IMR-90 (cell line): ENCODE results near the gene NIPSNAP3A. TPM values are rescaled to one million over a fixed set of nuclear protein-coding genes. Genes with fewer than 3 reads are reported as not detected.

Experiments
- ATAC-seq: fragments of 200-7000 bp; cut with Tn5 transposase; 2 replicates; pipeline ENCODE4 v1.9.1; 2020; ENCODE audit warnings: low read depth, mild to moderate bottlenecking, moderate library complexity
- BruUV-seq: library from RNA; stranded (reverse); fragments of 400-500 nt; replicated peaks from 2 replicates; lab custom pipeline; 2021; lab: Mats Ljungman, UMichigan
- CTCF ChIA-PET: fragments of 300-600 bp; formaldehyde crosslinking; extraction: SDS; loops from one replicate; lab custom pipeline; 2021; ENCODE audit warnings: antibody characterized with exemption; lab: Yijun Ruan, JAX
- POLR2A ChIA-PET: fragments of 300-600 bp; sonication (Branson Sonifier 250); formaldehyde crosslinking; loops from one replicate; lab custom pipeline; 2022; ENCODE audit warnings: antibody characterized with exemption; ENCODE audit not compliant: unreplicated experiment; lab: Charles Lee
- DNase-seq: peaks from one replicate; pipeline ENCODE4 v3.0.0; 2013
- H2AFZ ChIP-seq: replicated peaks from 2 replicates; pipeline ENCODE3; 2013; ENCODE audit warnings: low read length, mild to moderate bottlenecking; ENCODE audit not compliant: poor library complexity
- H2AK5ac ChIP-seq: 2 replicates; pipeline ENCODE4 v1.6.1; 2013; ENCODE audit warnings: low read depth, low read length, inconsistent platforms
- H2AK9ac ChIP-seq: replicated peaks from 2 replicates; pipeline ENCODE3; 2013; ENCODE audit warnings: mild to moderate bottlenecking, low read depth, low read length, moderate library complexity; ENCODE audit not compliant: poor library complexity
- H2BK120ac ChIP-seq: 2 replicates; pipeline ENCODE4 v1.6.1; 2013; ENCODE audit warnings: low read depth, low read length, inconsistent platforms
- H2BK15ac ChIP-seq: 3 replicates; pipeline ENCODE4 v1.6.1; 2013; ENCODE audit warnings: low read depth, low read length, inconsistent platforms
- H2BK20ac ChIP-seq: 2 replicates; pipeline ENCODE4 v1.6.1; 2013; ENCODE audit warnings: low read depth, mild to moderate bottlenecking, inconsistent platforms, low read length, moderate library complexity
- H2BK5ac ChIP-seq: 2 replicates; pipeline ENCODE4 v1.6.1; 2013; ENCODE audit warnings: mild to moderate bottlenecking, low read depth, low read length, inconsistent platforms; ENCODE audit not compliant: poor library complexity, severe bottlenecking
- H3K14ac ChIP-seq: replicated peaks from 2 replicates; pipeline ENCODE4 v1.6.1; 2013; ENCODE audit warnings: low read depth, low read length, inconsistent platforms
- H3K18ac ChIP-seq: 2 replicates; pipeline ENCODE4 v1.6.1; 2013; ENCODE audit warnings: low read depth, low read length, control low read depth
- H3K23ac ChIP-seq: 2 replicates; pipeline ENCODE4 v1.6.1; 2013; ENCODE audit warnings: low read depth, low read length, inconsistent platforms
- H3K27ac ChIP-seq: 2 replicates; pipeline ENCODE4 v1.5.1; 2013; ENCODE audit warnings: mild to moderate bottlenecking, control low read depth, low read length; ENCODE audit not compliant: insufficient read depth
- H3K27me3 ChIP-seq: 2 replicates; pipeline ENCODE4 v1.6.1; 2013; ENCODE audit warnings: low read length; ENCODE audit not compliant: control insufficient read depth, insufficient read depth
- H3K36me3 ChIP-seq: 2 replicates; pipeline ENCODE4 v1.6.1; 2013; ENCODE audit warnings: low read length, mixed read lengths; ENCODE audit not compliant: control insufficient read depth, insufficient read depth
- H3K4ac ChIP-seq: 2 replicates; pipeline ENCODE4 v1.6.1; 2013; ENCODE audit warnings: low read depth, low read length, inconsistent platforms
- H3K4me1 ChIP-seq: 2 replicates; pipeline ENCODE4 v1.6.1; 2013; ENCODE audit warnings: low read length, mixed read lengths; ENCODE audit not compliant: control insufficient read depth, insufficient read depth
- H3K4me2 ChIP-seq: 2 replicates; pipeline ENCODE4 v1.6.1; 2013; ENCODE audit warnings: low read depth, mild to moderate bottlenecking, control low read depth, low read length, moderate library complexity
- H3K4me3 ChIP-seq: 2 replicates; pipeline ENCODE4 v1.5.1; 2013; ENCODE audit warnings: low read depth, mild to moderate bottlenecking, control low read depth, low read length, moderate library complexity; ENCODE audit not compliant: insufficient read depth
- H3K56ac ChIP-seq: 2 replicates; pipeline ENCODE4 v1.6.1; 2013; ENCODE audit warnings: low read length, inconsistent platforms; ENCODE audit not compliant: insufficient read depth; ENCODE audit errors: extremely low read depth
- H3K79me1 ChIP-seq, 2 experiments: 2 replicates each; pipeline ENCODE4 v1.6.1; 2013; ENCODE audit warnings: low read length in 2 of 2, inconsistent platforms in 1 of 2, low read depth in 1 of 2
- H3K9ac ChIP-seq: 2 replicates; pipeline ENCODE4 v1.6.1; 2013; ENCODE audit warnings: low read depth, low read length, control low read depth
- H3K9me1 ChIP-seq: 2 replicates; pipeline ENCODE4 v1.6.1; 2013; ENCODE audit warnings: low read length, inconsistent platforms; ENCODE audit not compliant: insufficient read depth
- H3K9me3 ChIP-seq: 2 replicates; pipeline ENCODE4 v1.6.1; 2013; ENCODE audit warnings: low read length; ENCODE audit not compliant: control insufficient read depth, insufficient read depth
- H4K20me1 ChIP-seq: 2 replicates; pipeline ENCODE4 v1.6.1; 2013; ENCODE audit warnings: low read length, inconsistent platforms; ENCODE audit not compliant: insufficient read depth
- H4K5ac ChIP-seq: 2 replicates; pipeline ENCODE4 v1.6.1; 2013; ENCODE audit warnings: mild to moderate bottlenecking, low read depth, low read length, control low read depth
- H4K8ac ChIP-seq, 2 experiments: 2 replicates each; pipeline ENCODE4 v1.6.1; 2013; ENCODE audit warnings: low read depth in 2 of 2, low read length in 2 of 2, control low read depth in 1 of 2, inconsistent platforms in 1 of 2
- H4K91ac ChIP-seq: 2 replicates; pipeline ENCODE4 v1.6.1; 2013; ENCODE audit warnings: low read depth, low read length, inconsistent platforms; ENCODE audit not compliant: insufficient read depth
- BHLHE40 ChIP-seq: fragments of 150-350 bp; IDR thresholded peaks from 2 replicates; pipeline ENCODE4 v1.6.1; 2016; ENCODE audit warnings: mild to moderate bottlenecking, low read depth, low read length
- CEBPB ChIP-seq: IDR thresholded peaks from 2 replicates; pipeline ENCODE4 v1.6.1; 2012; ENCODE audit warnings: low read depth, low read length, improper control_type of control experiment
- CHD1 ChIP-seq: IDR thresholded peaks from 2 replicates; pipeline ENCODE4 v1.6.1; 2012; ENCODE audit warnings: low read depth, low read length, improper control_type of control experiment
- CTCF ChIP-seq: conservative IDR thresholded peaks from 2 replicates; pipeline ENCODE4 v1.5.1; 2012; ENCODE audit warnings: mild to moderate bottlenecking, low read depth, low read length, improper control_type of control experiment
- FOS ChIP-seq: fragments of 150-350 bp; IDR thresholded peaks from 2 replicates; pipeline ENCODE4 v1.6.1; 2016; ENCODE audit warnings: low read depth, low read length
- MAFK ChIP-seq: IDR thresholded peaks from 2 replicates; pipeline ENCODE4 v1.6.1; 2012; ENCODE audit warnings: low read depth, low read length, improper control_type of control experiment
- MAZ ChIP-seq: IDR thresholded peaks from 2 replicates; pipeline ENCODE4 v1.6.1; 2012; ENCODE audit warnings: low read depth, mild to moderate bottlenecking, low read length, improper control_type of control experiment, moderate library complexity, borderline replicate concordance
- MXI1 ChIP-seq: IDR thresholded peaks from 2 replicates; pipeline ENCODE4 v1.6.1; 2012; ENCODE audit warnings: low read depth, mild to moderate bottlenecking, low read length, moderate library complexity, borderline replicate concordance
- NFE2L2 ChIP-seq: fragments of 150-350 bp; IDR thresholded peaks from 2 replicates; pipeline ENCODE4 v1.6.1; 2016; ENCODE audit warnings: low read depth, mild to moderate bottlenecking, low read length
- POLR2A ChIP-seq: IDR thresholded peaks from 2 replicates; pipeline ENCODE4 v1.6.1; 2012; ENCODE audit warnings: mild to moderate bottlenecking, low read depth, low read length
- RAD21 ChIP-seq: IDR thresholded peaks from 2 replicates; pipeline ENCODE4 v1.6.1; 2012; ENCODE audit warnings: low read length, improper control_type of control experiment
- RCOR1 ChIP-seq: IDR thresholded peaks from 2 replicates; pipeline ENCODE4 v1.6.1; 2012; ENCODE audit warnings: mild to moderate bottlenecking, low read length, improper control_type of control experiment; ENCODE audit not compliant: insufficient replicate concordance
- RFX5 ChIP-seq: IDR thresholded peaks from 2 replicates; pipeline ENCODE4 v1.8.0; 2012; ENCODE audit warnings: low read depth, mild to moderate bottlenecking, low read length, moderate library complexity
- SMC3 ChIP-seq: fragments of 150-350 bp; IDR thresholded peaks from 2 replicates; pipeline ENCODE4 v1.6.1; 2016; ENCODE audit warnings: low read depth, mild to moderate bottlenecking, antibody characterized with exemption, low read length, moderate library complexity
- WGBS, 2 experiments: methylation state at CpG; one replicate each; pipeline versions ENCODE4 v1.1.5 to v1.1.7; 2013; ENCODE audit warnings: missing lambda C conversion rate in 2 of 2; ENCODE audit not compliant: insufficient read length in 1 of 2; ENCODE audit errors: extremely low coverage in 2 of 2; 5-methylcytosine and 5-hydroxymethylcytosine counted together
- dilution Hi-C: fragments of 300-500 bp; cut with HindIII; formaldehyde crosslinking; loops from one replicate; pipeline ENCODE4 v1.14.3; 2018; ENCODE audit warnings: low sequenced_read_pairs; ENCODE audit not compliant: unreplicated experiment
- in situ Hi-C: fragments of 300-500 bp; cut with MboI; formaldehyde crosslinking; loops from 3 replicates; pipeline ENCODE4 v1.14.3; 2019; ENCODE audit warnings: low sequenced_read_pairs, inconsistent platforms, mixed read lengths
- intact Hi-C: fragments of 100-400 bp; cut with micrococcal nuclease; formaldehyde crosslinking; loops from 2 replicates; pipeline ENCODE4 v1.10.0; 2022
- polyA plus RNA-seq, 3 experiments: library from polyadenylated mRNA; depleted of rRNA; stranded (reverse); fragments of >200 nt; gene quantifications; 2 replicates each; pipeline ENCODE4 v1.2.3, GENCODE V29; 2012; ENCODE audit warnings: low replicate concordance in 1 of 3
- total RNA-seq: library from RNA; depleted of rRNA; stranded (reverse); fragments of >200 nt; gene quantifications from 2 replicates; pipeline ENCODE4 v1.2.3, GENCODE V29; 2012
- TF ChIP-seq, protein P1 (sequence below): fragments of 150-350 bp; IDR thresholded peaks from 2 replicates; pipeline ENCODE4 v1.6.1; 2016; ENCODE audit warnings: low read depth, mild to moderate bottlenecking, low read length, moderate library complexity, borderline replicate concordance
- TF ChIP-seq, protein P2 (sequence below): fragments of 150-350 bp; IDR thresholded peaks from 2 replicates; pipeline ENCODE4 v1.6.1; 2017; ENCODE audit warnings: mild to moderate bottlenecking, antibody characterized with exemption, low read length, low read depth

The NIPSNAP3A gene
- total and polyA plus RNA-seq, 2 of the 4 experiments (the other 2 are of a cell fraction) = 21.4 to 32.1 TPM

GRCh38 chr9:104786293-104786692 lies 38.8 kb downstream of the NIPSNAP3A start:
- H3K4me2 ChIP-seq = no peak overlapping the region
- dilution Hi-C loops = no loop called here
- CTCF ChIA-PET = no interaction called here
- no peak overlapping the region for H3K23ac ChIP-seq
- peaks cover 55% of the 10 kb centered on the region for H3K36me3 ChIP-seq
- no peak overlapping the region for H2AK9ac ChIP-seq
- no peaks in the 10 kb centered on the region for H3K9me3 ChIP-seq
- intact Hi-C loops = no loop called here
- ATAC-seq = no peak
- no peak overlapping the region for H2BK5ac ChIP-seq
- no CpG with 5 or more reads among the region's 1 CpG for WGBS, 2 experiments
- H3K18ac ChIP-seq = no peak overlapping the region
- no peak overlapping the region for H4K91ac ChIP-seq
- H3K27me3 ChIP-seq = no peaks in the 10 kb centered on the region
- H4K8ac ChIP-seq = no peak overlapping the region
- no peak overlapping the region for H2BK120ac ChIP-seq
- H3K9ac ChIP-seq = no peak overlapping the region
- H4K20me1 ChIP-seq = no peaks in the 10 kb centered on the region
- in situ Hi-C loops = loop anchor here (10.0 kb wide), 1 partner anchor 629 kb away; no protein-coding TSS in a partner anchor
- POLR2A ChIA-PET = no interaction called here
- H2BK15ac ChIP-seq = no peak overlapping the region
- H3K14ac ChIP-seq = no peak overlapping the region
- H3K4me1 ChIP-seq = no peaks in the 10 kb centered on the region
- DNase-seq = no peak
- no peak overlapping the region for H2AFZ ChIP-seq
- no peak overlapping the region for H3K4me3 ChIP-seq
- no peak overlapping the region for H3K4ac ChIP-seq
- no TSS peak for BruUV-seq
- H3K9me1 ChIP-seq = no peaks in the 10 kb centered on the region
- no peaks in the 10 kb centered on the region for H3K79me1 ChIP-seq
- no peak overlapping the region for H2AK5ac ChIP-seq
- H2BK20ac ChIP-seq = no peak overlapping the region
- TF ChIP-seq, protein P1, sequence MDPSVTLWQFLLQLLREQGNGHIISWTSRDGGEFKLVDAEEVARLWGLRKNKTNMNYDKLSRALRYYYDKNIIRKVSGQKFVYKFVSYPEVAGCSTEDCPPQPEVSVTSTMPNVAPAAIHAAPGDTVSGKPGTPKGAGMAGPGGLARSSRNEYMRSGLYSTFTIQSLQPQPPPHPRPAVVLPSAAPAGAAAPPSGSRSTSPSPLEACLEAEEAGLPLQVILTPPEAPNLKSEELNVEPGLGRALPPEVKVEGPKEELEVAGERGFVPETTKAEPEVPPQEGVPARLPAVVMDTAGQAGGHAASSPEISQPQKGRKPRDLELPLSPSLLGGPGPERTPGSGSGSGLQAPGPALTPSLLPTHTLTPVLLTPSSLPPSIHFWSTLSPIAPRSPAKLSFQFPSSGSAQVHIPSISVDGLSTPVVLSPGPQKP = no peak
- no peak for TF ChIP-seq CHD1
- TF ChIP-seq NFE2L2 = no peak
- TF ChIP-seq CTCF = no peak
- no peak for TF ChIP-seq MAZ
- no peak for TF ChIP-seq CEBPB
- no peak for TF ChIP-seq BHLHE40
- no peak for TF ChIP-seq FOS
- TF ChIP-seq RCOR1 = no peak
- no peak for TF ChIP-seq SMC3
- TF ChIP-seq RFX5 = no peak
- TF ChIP-seq MXI1 = no peak
- TF ChIP-seq POLR2A = no peak
- no peak for TF ChIP-seq RAD21
- TF ChIP-seq, protein P2, sequence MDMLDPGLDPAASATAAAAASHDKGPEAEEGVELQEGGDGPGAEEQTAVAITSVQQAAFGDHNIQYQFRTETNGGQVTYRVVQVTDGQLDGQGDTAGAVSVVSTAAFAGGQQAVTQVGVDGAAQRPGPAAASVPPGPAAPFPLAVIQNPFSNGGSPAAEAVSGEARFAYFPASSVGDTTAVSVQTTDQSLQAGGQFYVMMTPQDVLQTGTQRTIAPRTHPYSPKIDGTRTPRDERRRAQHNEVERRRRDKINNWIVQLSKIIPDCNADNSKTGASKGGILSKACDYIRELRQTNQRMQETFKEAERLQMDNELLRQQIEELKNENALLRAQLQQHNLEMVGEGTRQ = no peak
- no peak for TF ChIP-seq MAFK
- no peak overlapping the region for H4K5ac ChIP-seq
- H3K56ac ChIP-seq = no peak overlapping the region
- no peak overlapping the region for H3K27ac ChIP-seq
